ENCODE results near the gene GRIK3.

The GRIK3 gene

GRCh38 chr1:36807262-36807661, 227.1 kb downstream of the GRIK3 start:
- no peak for DNase-seq

- no peak for DNase-seq
Measured at GRCh38 chr1:36805979-36806640, 228.2 kb downstream of the GRIK3 start.

- DNase-seq, result no peak
Measured at GRCh38 chr1:36804669-36805314, 229.5 kb downstream of the GRIK3 start.

DNA sequence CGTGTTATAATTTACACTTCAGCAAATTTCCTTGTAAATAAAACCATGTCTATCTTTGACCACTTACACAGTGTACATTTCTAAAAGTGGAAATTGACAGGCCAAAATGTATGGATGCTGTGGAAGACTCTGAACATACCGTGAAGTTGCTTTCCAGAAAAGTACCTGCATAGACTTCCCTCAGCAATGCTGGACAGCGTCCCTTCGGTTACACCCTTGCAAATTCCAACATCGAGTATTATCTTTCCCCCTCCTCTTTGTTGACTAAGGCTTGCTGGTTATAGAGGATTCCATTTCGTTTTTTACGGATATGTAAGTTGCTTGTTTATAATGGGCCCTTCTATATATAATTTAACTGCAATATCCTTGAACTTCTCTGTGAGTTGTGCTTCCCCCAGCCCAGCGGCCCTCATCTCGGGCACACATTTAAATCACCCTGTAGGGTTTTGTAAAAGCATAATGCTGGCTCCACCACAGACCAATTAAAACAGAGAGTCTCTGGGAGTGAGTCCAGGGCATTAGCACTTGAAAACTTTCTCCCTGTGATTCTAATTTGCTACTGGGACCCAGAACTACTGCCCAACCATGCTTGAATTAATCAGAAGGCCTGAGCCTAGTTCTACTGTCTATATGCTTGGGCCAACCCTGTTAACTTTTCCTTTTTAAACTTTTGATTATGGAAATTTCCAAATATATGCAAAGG, 230.3 kb downstream of the GRIK3 start:
- no peak for DNase-seq

GRCh38 chr1:36802018-36802417, 232.3 kb downstream of the GRIK3 start:
- no peak for DNase-seq

GRCh38 chr1:36797761-36798160, 236.6 kb downstream of the GRIK3 start:
- no peak for DNase-seq

GRCh38 chr1:36796733-36797132, 237.6 kb downstream of the GRIK3 start:
- no peak for DNase-seq

GRCh38 chr1:36796106-36796590, 238.2 kb downstream of the GRIK3 start:
- DNase-seq, result no peak

- no peak for DNase-seq
Measured at GRCh38 chr1:36794460-36794859, 239.9 kb downstream of the GRIK3 start.

DNA sequence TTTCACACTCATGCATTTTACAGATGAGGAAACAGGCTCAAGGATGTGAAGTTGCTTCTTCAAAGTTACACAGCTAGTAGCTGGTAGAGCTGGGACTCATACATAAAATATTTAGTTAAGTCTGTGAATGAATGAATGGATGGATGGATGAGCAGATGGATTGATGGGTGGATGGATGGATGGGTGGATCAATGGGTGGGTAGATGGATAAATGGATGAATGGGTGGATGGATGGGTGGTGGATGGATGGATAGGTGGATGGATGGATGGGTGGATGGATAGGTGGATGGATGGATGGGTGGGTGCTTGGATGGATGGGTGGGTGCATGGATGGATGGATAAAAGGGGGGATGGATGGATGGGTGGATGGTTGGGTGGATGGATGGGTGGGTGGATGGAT, 240.9 kb downstream of the GRIK3 start:
- DNase-seq, result no peak

DNA sequence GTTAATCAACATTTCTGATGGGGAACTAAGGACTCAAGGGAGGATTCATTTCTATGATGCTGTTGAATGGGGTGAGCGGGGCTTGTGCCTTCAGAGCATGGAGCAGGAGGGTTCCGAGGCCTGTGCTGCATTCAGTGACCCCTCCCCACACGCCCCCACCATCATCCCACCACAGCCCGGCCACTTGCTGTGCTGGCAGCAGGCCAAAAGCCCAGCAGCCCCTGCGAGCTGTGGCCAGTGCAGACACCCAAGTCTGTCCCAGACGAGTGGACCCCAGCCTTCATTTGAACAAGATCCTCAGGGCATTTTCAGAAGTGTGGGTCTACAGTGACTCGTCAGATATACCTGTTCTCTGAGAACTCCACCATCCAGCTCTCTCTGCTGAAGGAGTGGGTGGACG, 242.0 kb downstream of the GRIK3 start:
- DNase-seq, result no peak

DNA sequence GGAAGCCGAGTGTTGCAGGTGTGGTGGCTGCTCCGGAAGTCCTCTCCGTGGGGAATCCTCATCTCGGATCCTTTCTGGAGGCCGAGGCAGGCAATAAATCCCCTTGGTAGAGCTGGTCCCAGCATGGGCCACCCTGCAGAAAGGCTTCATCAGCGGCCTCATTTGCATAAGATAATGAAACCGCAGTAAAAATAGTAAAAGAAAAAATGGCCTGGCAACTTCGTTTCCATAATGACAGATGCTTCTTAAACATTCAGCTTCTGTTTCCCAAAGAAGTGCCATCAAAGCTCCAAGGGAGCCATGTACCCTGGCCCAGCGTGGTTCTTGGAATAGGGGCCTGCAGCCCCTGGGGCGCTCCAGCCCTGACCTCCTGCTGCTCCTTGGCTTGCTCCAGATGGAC, 244.1 kb downstream of the GRIK3 start:
- no peak for DNase-seq

DNA sequence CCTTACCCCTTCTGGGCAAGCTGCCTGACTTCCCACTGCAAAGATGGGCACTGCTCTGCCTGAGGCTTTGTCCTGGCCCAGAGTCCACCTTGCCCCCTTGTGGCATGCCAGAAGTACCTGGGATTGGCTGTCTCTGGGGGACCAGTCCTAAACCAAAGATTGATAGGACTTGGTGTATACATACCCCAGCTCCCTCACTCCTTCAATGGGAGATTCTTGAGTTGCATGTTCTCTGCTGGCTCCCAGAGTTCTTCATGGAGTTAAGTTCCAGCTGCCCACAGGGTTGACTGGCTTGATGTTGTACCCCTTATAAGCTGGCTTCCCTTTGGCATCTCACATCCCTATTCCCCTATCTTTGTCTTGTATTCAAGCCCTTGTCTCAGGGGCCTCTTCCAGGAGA, 244.8 kb downstream of the GRIK3 start:
- no peak for DNase-seq

- no peak for DNase-seq
Measured at GRCh38 chr1:36787312-36787913, 246.9 kb downstream of the GRIK3 start.

GRCh38 chr1:36786425-36786824, 247.9 kb downstream of the GRIK3 start:
- no peak for DNase-seq

GRCh38 chr1:36784147-36784859, 250.0 kb downstream of the GRIK3 start:
- DNase-seq, result no peak

GRCh38 chr1:36783475-36783874, 250.8 kb downstream of the GRIK3 start:
- DNase-seq, result no peak

- no peak for DNase-seq
Measured at GRCh38 chr1:36782785-36783184, 251.5 kb downstream of the GRIK3 start.

DNA sequence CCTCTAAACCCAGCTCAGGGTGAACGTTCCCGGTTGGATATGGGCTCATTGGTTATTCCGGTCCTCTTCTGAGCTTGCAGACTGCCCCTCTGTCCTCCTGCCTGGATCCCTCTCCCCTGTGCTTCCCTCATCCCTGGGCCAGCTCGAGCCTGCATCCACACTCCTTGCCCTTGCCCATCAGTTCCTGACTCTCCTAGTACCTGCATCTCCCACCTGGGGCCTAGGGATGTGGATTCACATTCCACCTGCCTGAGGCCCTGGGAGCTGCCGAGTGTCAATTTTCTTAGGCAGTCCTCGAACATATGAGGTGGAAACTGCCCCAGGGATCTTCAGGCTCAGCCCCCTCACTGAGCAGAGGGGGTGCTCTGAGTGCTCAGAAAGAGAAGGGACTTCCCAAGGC, 252.2 kb downstream of the GRIK3 start:
- DNase-seq, result no peak

DNA sequence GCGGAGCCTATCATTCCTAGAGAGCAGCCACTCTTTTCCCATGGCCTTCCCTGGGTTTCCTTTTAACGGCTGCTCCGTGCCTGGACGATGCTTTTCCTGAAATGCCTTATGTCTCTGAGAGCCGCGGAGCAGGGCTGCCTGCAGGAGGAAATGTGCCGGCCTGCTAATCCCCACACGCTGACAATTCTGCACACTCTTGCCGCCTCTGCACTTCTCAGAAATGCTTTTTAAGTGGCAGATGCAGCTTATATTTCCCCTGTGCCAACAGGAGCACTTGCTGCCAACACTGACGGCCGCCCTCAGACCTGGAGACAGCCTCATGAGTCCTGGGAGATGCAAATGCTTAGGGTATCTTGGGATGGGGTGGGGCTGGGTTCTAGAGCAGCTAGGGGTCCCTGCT, 253.2 kb downstream of the GRIK3 start:
- DNase-seq, result no peak

- DNase-seq, result no peak
Measured at GRCh38 chr1:36778740-36779139, 255.6 kb downstream of the GRIK3 start.

DNA sequence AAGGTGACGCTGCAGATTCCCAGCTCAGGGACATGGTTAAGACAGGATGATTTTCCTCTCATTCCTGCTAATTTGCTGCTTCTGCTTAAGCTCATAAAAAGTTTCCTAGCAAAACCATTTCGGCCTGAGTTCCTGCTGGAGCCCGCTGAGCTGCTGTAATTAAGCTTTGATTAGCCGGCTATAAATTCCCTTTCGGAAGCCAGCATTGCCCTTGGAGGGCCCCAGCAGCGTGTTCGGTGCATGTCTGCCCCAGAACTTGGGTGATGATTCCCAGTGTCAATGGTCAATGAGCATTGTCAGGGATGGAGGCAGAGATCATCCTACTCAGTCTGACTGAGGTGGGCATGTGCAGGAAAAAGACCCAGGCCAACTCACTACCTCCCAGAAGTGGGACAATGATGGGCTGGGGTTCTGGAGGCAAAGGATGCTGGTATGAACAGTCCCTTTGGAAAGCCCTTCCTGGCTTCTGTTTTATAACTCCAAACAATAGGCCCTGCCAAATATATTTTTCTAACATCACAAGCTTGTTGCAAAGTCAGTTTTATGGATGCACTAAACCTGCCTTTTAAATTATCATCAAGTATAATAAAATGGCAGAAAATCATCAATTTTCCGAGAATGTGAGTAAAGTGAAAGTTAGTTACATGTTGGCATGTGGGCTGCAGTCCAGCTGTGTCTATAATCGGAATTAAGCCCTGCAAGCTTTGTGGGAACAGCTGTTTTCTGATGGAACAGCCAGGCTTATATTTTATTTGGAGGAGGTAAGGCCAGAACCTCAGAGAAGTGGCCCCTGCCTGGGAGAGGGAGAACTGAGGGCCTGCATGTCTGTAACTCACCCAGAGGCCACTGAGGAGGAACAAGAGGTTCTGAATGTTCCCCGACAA, 257.1 kb downstream of the GRIK3 start:
- no peak for DNase-seq
